Bronchial epithelial cell (primary cell): ENCODE results near the gene RAC3. TPM values are rescaled to one million over a fixed set of nuclear protein-coding genes. Genes with fewer than 3 reads are reported as not detected.

ENCODE experiments used
- DNase-seq: peaks from one replicate; pipeline ENCODE4 v3.0.0-alpha.2; 2010; ENCODE audit warnings: low read depth
- FAIRE-seq: peaks from 2 replicates; lab custom pipeline; 2011; peaks lifted over from hg19 to GRCh38; lab: Jason Lieb, UNC
- H3K27me3 ChIP-seq: 2 replicates; pipeline ENCODE4 v1.5.1; 2011; ENCODE audit warnings: low read length; ENCODE audit not compliant: control insufficient read depth, insufficient read depth
- H3K36me3 ChIP-seq: 2 replicates; pipeline ENCODE4 v1.5.1; 2011; ENCODE audit warnings: low read length; ENCODE audit not compliant: control insufficient read depth, insufficient read depth
- H3K4me3 ChIP-seq: 2 replicates; pipeline ENCODE4 v1.5.1; 2011; ENCODE audit warnings: mild to moderate bottlenecking, low read depth, low read length, control low read depth
- total RNA-seq: library from RNA; depleted of rRNA; stranded (reverse); fragments of >200 nt; gene quantifications from 2 replicates; pipeline ENCODE4 v1.2.1, GENCODE V29; 2014
- TF ChIP-seq, protein P1 (sequence below): IDR thresholded peaks from 2 replicates; pipeline ENCODE4 v1.5.1; 2011; ENCODE audit warnings: mild to moderate bottlenecking, moderate library complexity, low read length, control low read depth, inconsistent platforms; ENCODE audit not compliant: insufficient read depth, severe bottlenecking

RAC3 gene
- total RNA-seq, 1 donor from 2014 or later: 18.7 TPM

GRCh38 chr17:82021107-82021899 is 10.2 kb upstream of the RAC3 start:
- DNase-seq (peak; percentile 58), FAIRE-seq (peak; percentile 75)
- H3K27me3 ChIP-seq: no peaks in the 10 kb centered on the region
- no peaks in the 10 kb centered on the region for H3K36me3 ChIP-seq
- peak overlapping the region; percentile 98 for H3K4me3 ChIP-seq
- TF ChIP-seq, protein P1, sequence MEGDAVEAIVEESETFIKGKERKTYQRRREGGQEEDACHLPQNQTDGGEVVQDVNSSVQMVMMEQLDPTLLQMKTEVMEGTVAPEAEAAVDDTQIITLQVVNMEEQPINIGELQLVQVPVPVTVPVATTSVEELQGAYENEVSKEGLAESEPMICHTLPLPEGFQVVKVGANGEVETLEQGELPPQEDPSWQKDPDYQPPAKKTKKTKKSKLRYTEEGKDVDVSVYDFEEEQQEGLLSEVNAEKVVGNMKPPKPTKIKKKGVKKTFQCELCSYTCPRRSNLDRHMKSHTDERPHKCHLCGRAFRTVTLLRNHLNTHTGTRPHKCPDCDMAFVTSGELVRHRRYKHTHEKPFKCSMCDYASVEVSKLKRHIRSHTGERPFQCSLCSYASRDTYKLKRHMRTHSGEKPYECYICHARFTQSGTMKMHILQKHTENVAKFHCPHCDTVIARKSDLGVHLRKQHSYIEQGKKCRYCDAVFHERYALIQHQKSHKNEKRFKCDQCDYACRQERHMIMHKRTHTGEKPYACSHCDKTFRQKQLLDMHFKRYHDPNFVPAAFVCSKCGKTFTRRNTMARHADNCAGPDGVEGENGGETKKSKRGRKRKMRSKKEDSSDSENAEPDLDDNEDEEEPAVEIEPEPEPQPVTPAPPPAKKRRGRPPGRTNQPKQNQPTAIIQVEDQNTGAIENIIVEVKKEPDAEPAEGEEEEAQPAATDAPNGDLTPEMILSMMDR: peak; percentile 87

DNA sequence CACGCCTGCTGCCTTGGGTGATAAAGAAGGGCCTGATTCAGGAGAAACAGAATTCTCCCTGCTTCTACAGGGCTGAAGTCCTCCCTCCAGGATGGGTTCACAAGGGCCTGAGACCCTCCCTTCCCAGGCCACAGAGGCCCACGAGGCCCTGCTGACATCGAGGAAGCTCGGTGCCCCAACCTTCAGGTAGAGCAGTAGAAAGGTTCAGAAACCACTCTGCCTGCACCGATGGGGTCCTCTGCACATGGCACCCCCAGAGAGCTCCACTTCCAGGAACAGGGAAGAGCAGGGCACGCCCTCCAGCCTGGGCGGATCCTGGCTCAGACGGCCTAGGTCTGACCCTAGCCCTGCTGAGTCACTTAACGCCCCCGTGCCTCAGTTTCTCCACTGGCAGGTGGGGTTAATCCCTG is 9.6 kb upstream of the RAC3 start:
- H3K27me3 ChIP-seq: no peaks in the 10 kb centered on the region
- H3K36me3 ChIP-seq: no peaks in the 10 kb centered on the region
- peak overlapping the region; percentile 98 for H3K4me3 ChIP-seq
- TF ChIP-seq, protein P1: no peak
- DNase-seq (no peak), FAIRE-seq (no peak)

DNA sequence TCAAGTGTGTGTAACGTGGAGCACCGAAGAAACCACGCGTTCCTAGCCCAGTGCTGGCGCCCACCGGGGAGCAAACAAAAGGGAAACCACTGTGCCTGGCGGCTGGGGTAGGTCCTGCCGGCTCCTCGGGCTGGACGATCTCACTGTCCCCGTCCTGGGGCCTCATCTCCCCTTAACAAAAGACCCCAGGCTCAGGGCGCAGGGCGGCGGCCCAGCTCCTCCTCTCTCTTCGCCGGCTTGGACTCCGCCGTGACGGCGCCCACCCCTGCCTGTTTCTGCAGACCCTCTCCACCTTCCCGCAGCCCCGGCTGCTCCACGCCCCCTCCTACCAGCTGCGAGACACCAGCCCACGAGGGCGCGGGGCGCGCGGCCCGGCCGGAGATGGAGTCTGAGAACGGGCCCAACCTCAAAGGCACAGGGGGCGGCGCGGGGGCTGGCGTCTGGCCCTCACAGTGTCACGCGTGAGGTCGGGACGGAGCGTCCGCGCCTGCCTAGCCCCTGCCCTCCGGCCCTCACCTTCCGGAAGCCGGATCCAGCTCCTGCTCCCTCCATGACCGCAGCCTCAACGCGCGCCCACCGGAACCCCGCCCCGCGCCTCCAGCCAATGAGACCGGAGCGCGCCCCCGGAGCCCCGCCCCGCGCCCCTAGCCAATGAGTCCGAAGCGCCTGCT is 9.0 kb upstream of the RAC3 start, which contains the start of gene CENPX:
TSS of gene CENPX (minus strand) at position 569 of the 671 bp plus-strand sequence. CDS start at position 552, 17 bp downstream.
- Histone ChIP-seq H3K36me3 (peaks cover under 1% of the 10 kb centered on the region), H3K27me3 (no peaks in the 10 kb centered on the region), H3K4me3 (peak within 1 kb of the TSS; percentile 98)
- TF ChIP-seq, protein P1: no peak
- no peak for DNase-seq
- no peak for FAIRE-seq

DNA sequence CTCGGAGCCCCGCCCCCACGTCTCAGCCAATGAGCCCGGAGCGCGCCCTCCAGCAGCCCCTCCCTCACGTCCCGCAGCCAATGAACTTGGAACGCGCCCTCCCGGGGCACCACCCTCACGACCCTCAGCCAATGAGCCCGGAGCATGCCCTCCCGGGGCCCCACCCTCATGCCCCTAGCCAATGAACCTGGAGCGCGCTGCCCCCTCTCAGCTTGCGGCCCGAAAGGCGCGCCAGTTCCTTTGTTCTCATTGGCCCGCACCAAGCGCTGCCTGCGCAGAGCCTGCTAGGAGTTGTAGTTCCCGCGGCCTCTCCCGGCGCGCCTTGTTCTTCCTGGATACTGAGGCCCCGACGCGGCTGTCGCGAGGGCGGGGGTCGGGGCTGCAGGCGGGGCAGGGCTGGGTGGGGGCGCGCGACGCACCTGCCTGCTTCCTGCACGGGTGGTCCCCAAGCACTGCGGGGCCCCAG is 8.5 kb upstream of the RAC3 start, which contains the start of gene LRRC45:
TSS of gene LRRC45 (plus strand) at position 325 of the 466 bp plus-strand sequence. CDS start 339 bp downstream, outside the sequence.
- Histone ChIP-seq H3K4me3 (peak within 1 kb of the TSS; percentile 98), H3K27me3 (no peaks in the 10 kb centered on the region), H3K36me3 (peaks cover 2% of the 10 kb centered on the region)
- FAIRE-seq (no peak), DNase-seq (peak; percentile 95)
- TF ChIP-seq, protein P1: no peak

GRCh38 chr17:82023447-82024241 is 7.8 kb upstream of the RAC3 start:
- TF ChIP-seq, protein P1: no peak
- Histone ChIP-seq H3K4me3 (peak overlapping the region; percentile 78), H3K27me3 (no peaks in the 10 kb centered on the region), H3K36me3 (peaks cover 2% of the 10 kb centered on the region)
- FAIRE-seq (no peak), DNase-seq (no peak)
